Liver (tissue), 9 donors: Measurements from ENCODE around the gene SRP9. TPM values are rescaled to one million over a fixed set of nuclear protein-coding genes. Genes with fewer than 3 reads are reported as not detected.
A peak's percentile ranks its signal among the peaks of the same experiment; 100 is the strongest.

Experiments used
- DNase-seq: peaks from one replicate; pipeline ENCODE4 v3.0.0-alpha.2; 2017; ENCODE audit warnings: low spot score
- H3K27ac ChIP-seq, 2 donors: one replicate each; pipeline ENCODE4 v1.7.0; 2013; ENCODE audit warnings: inconsistent platforms in 2 of 2, low read length in 2 of 2, control low read depth in 1 of 2, low read depth in 1 of 2, mild to moderate bottlenecking in 1 of 2
- H3K27me3 ChIP-seq, 4 donors: one replicate each; pipeline versions ENCODE4 v1.6.1 to v1.7.0; 2013; ENCODE audit warnings: low read length in 3 of 4, inconsistent platforms in 1 of 4, mild to moderate bottlenecking in 1 of 4, moderate library complexity in 1 of 4; ENCODE audit not compliant: control insufficient read depth in 4 of 4, insufficient read depth in 4 of 4
- H3K36me3 ChIP-seq, 4 donors: one replicate each; pipeline versions ENCODE4 v1.6.1 to v1.7.0; 2013; ENCODE audit warnings: low read length in 3 of 4, mild to moderate bottlenecking in 3 of 4, low read depth in 1 of 4, moderate library complexity in 1 of 4; ENCODE audit not compliant: control insufficient read depth in 4 of 4, insufficient read depth in 3 of 4
- H3K4me1 ChIP-seq, 4 donors: one replicate each; pipeline versions ENCODE4 v1.6.1 to v1.7.0; 2013; ENCODE audit warnings: low read length in 3 of 4, mild to moderate bottlenecking in 3 of 4, moderate library complexity in 1 of 4; ENCODE audit not compliant: control insufficient read depth in 4 of 4, insufficient read depth in 4 of 4
- H3K4me3 ChIP-seq, 3 donors: one replicate each; pipeline versions ENCODE4 v1.6.1 to v1.7.0; 2013; ENCODE audit warnings: low read length in 3 of 3, control low read depth in 1 of 3, low read depth in 1 of 3, mild to moderate bottlenecking in 1 of 3
- H3K9ac ChIP-seq, 2 donors: one replicate each; pipeline ENCODE4 v1.7.0; 2013; ENCODE audit warnings: low read length in 2 of 2, mild to moderate bottlenecking in 2 of 2, moderate library complexity in 2 of 2, control low read depth in 1 of 2, low read depth in 1 of 2
- H3K9me3 ChIP-seq, 4 donors: one replicate each; pipeline versions ENCODE4 v1.6.1 to v1.7.0; 2013; ENCODE audit warnings: low read length in 3 of 4; ENCODE audit not compliant: control insufficient read depth in 4 of 4
- CTCF ChIP-seq: fragments of 150-350 bp; IDR thresholded peaks from 2 replicates; pipeline ENCODE4 v1.5.1; 2017; ENCODE audit warnings: improper control_type of control experiment, low read depth, low read length; ENCODE audit not compliant: missing input control
- EGR1 ChIP-seq, 2 donors: IDR thresholded peaks; 2 replicates each; pipeline ENCODE4 v1.6.1; 2016 to 2018; ENCODE audit warnings: antibody characterized with exemption in 2 of 2, low read depth in 2 of 2
- FOXA1 ChIP-seq: IDR thresholded peaks from 2 replicates; pipeline ENCODE4 v1.6.1; 2016; ENCODE audit warnings: antibody characterized with exemption
- FOXA2 ChIP-seq: IDR thresholded peaks from 2 replicates; pipeline ENCODE4 v1.6.1; 2016; ENCODE audit warnings: antibody characterized with exemption
- GABPA ChIP-seq, 2 donors: IDR thresholded peaks in 1 of 2; conservative IDR thresholded peaks in 1 of 2; 2 replicates each; pipeline ENCODE4 v1.6.1; 2016; ENCODE audit warnings: antibody characterized with exemption in 2 of 2, mild to moderate bottlenecking in 1 of 2, moderate library complexity in 1 of 2
- HNF4A ChIP-seq, 2 donors: conservative IDR thresholded peaks; 2 replicates each; pipeline ENCODE4 v1.6.1; 2016; ENCODE audit warnings: antibody characterized with exemption in 2 of 2, mild to moderate bottlenecking in 2 of 2
- HNF4G ChIP-seq: IDR thresholded peaks from 2 replicates; pipeline ENCODE4 v1.6.1; 2016; ENCODE audit warnings: antibody characterized with exemption
- JUND ChIP-seq, 2 donors: IDR thresholded peaks; 2 replicates each; pipeline ENCODE4 v1.6.1; 2016; ENCODE audit warnings: antibody characterized with exemption in 2 of 2
- NR2F2 ChIP-seq: IDR thresholded peaks from 2 replicates; pipeline ENCODE4 v1.6.1; 2016; ENCODE audit warnings: antibody characterized with exemption
- RAD21 ChIP-seq, 2 donors: IDR thresholded peaks; 2 replicates each; pipeline ENCODE4 v1.6.1; 2016; ENCODE audit warnings: antibody characterized with exemption in 2 of 2, mild to moderate bottlenecking in 2 of 2
- REST ChIP-seq: IDR thresholded peaks from 2 replicates; pipeline ENCODE4 v1.6.1; 2016; ENCODE audit warnings: antibody characterized with exemption, mild to moderate bottlenecking
- RXRA ChIP-seq, 2 donors: IDR thresholded peaks; 2 replicates each; pipeline ENCODE4 v1.6.1; 2017 to 2018; ENCODE audit warnings: antibody characterized with exemption in 2 of 2, mild to moderate bottlenecking in 1 of 2
- SP1 ChIP-seq: IDR thresholded peaks from 2 replicates; pipeline ENCODE4 v1.6.1; 2018; ENCODE audit warnings: antibody characterized with exemption, mild to moderate bottlenecking
- YY1 ChIP-seq: IDR thresholded peaks from 2 replicates; pipeline ENCODE4 v1.6.1; 2016; ENCODE audit warnings: antibody characterized with exemption, mild to moderate bottlenecking
- WGBS: extraction: QIAGEN DNeasy Blood & Tissue Kit; methylation state at CpG from one replicate; pipeline ENCODE4 v1.1.7; 2013; 5-methylcytosine and 5-hydroxymethylcytosine counted together
- polyA plus RNA-seq, 2 donors: library from polyadenylated mRNA; stranded (reverse) in 1 of 2; unstranded in 1 of 2; fragments of 200-250 nt in 1 of 2; fragments of >200 nt in 1 of 2; fragmentation: Nextera tagmentation in 1 of 2; extraction: Ambion mirVana in 1 of 2; gene quantifications; one replicate each; pipeline versions ENCODE4 v1.2.1 to v1.2.3, GENCODE V29; 2013 to 2015
- total RNA-seq, 2 donors: library from RNA; depleted of rRNA; stranded (reverse); fragments of >200 nt; gene quantifications; one replicate each; pipeline ENCODE4 v1.2.3, GENCODE V29; 2014
- TF ChIP-seq, protein P1 (sequence below): IDR thresholded peaks from 2 replicates; pipeline ENCODE4 v1.6.1; 2016; ENCODE audit warnings: antibody characterized with exemption
- TF ChIP-seq, protein P2 (sequence below): IDR thresholded peaks from 2 replicates; pipeline ENCODE4 v1.6.1; 2016; ENCODE audit warnings: antibody characterized with exemption
- TF ChIP-seq, protein P3 (sequence below): IDR thresholded peaks from 2 replicates; pipeline ENCODE4 v1.6.1; 2016; ENCODE audit warnings: antibody characterized with exemption
- donor health status: healthy.
- donor health status: healthy.
- donor health status: healthy.
- donor health status: healthy.
- donor health status: healthy.

SRP9 gene
- total and polyA plus RNA-seq, 4 donors: 152 to 179 (median 154) TPM

- TF ChIP-seq SP1: peak; percentile 86
- TF ChIP-seq FOXA1: peak; percentile 87
- peak; percentile 91 to 93 for TF ChIP-seq HNF4A (conservative IDR thresholded peaks at IDR 0.05)
- TF ChIP-seq, protein P1, sequence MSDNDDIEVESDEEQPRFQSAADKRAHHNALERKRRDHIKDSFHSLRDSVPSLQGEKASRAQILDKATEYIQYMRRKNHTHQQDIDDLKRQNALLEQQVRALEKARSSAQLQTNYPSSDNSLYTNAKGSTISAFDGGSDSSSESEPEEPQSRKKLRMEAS: peak; percentile 85
- peak in 1 of 2 donors; percentile 78 for TF ChIP-seq JUND (IDR thresholded peaks at IDR 0.05)
- TF ChIP-seq EGR1 (IDR thresholded peaks at IDR 0.05; ENCODE audit: low read depth in 2 of 2): no peak
- TF ChIP-seq, protein P2, sequence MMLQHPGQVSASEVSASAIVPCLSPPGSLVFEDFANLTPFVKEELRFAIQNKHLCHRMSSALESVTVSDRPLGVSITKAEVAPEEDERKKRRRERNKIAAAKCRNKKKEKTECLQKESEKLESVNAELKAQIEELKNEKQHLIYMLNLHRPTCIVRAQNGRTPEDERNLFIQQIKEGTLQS: no peak
- no peak for TF ChIP-seq NR2F2
Observed at GRCh38 chr1:225825078-225825477, 47.5 kb downstream of the SRP9 start (continued).

- Histone ChIP-seq H3K36me3 (peaks cover 4 to 14% (median 5%) of the 10 kb centered on the region in 4 donors), H3K27ac (peak overlapping the region; percentile 86 to 88), H3K9me3 (no peaks in the 10 kb centered on the region), H3K27me3 (no peaks in the 10 kb centered on the region), H3K4me1 (peaks cover 21 to 77% (median 63%) of the 10 kb centered on the region in 4 donors), H3K4me3 (peak overlapping the region; percentile 76 to 96 (median 86)), H3K9ac (peak overlapping the region; percentile 85 to 94)
- TF ChIP-seq RXRA (IDR thresholded peaks at IDR 0.05) (no peak), RAD21 (IDR thresholded peaks at IDR 0.05) (no peak), HNF4A (conservative IDR thresholded peaks at IDR 0.05) (no peak), EGR1 (IDR thresholded peaks at IDR 0.05; ENCODE audit: low read depth in 2 of 2) (no peak), CTCF (no peak), SP1 (no peak), FOXA1 (no peak), FOXA2 (no peak), HNF4G (no peak), YY1 (no peak), NR2F2 (no peak)
- TF ChIP-seq, protein P2: no peak
- TF ChIP-seq, protein P1: no peak
- TF ChIP-seq, protein P3, sequence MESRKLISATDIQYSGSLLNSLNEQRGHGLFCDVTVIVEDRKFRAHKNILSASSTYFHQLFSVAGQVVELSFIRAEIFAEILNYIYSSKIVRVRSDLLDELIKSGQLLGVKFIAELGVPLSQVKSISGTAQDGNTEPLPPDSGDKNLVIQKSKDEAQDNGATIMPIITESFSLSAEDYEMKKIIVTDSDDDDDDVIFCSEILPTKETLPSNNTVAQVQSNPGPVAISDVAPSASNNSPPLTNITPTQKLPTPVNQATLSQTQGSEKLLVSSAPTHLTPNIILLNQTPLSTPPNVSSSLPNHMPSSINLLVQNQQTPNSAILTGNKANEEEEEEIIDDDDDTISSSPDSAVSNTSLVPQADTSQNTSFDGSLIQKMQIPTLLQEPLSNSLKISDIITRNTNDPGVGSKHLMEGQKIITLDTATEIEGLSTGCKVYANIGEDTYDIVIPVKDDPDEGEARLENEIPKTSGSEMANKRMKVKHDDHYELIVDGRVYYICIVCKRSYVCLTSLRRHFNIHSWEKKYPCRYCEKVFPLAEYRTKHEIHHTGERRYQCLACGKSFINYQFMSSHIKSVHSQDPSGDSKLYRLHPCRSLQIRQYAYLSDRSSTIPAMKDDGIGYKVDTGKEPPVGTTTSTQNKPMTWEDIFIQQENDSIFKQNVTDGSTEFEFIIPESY: no peak
- DNase-seq: no peak
- WGBS: 25% methylated on average over 7 of the region's 7 CpGs
Observed at GRCh38 chr1:225825607-225826007, 48.0 kb downstream of the SRP9 start.

- peak overlapping the region; percentile 58 to 92 for H3K9ac ChIP-seq
- peaks cover 12 to 23% (median 16%) of the 10 kb centered on the region in 4 donors for H3K36me3 ChIP-seq
- no peak for DNase-seq
- H3K4me3 ChIP-seq: peak overlapping the region; percentile 76 to 96 (median 86)
- H3K27me3 ChIP-seq: no peaks in the 10 kb centered on the region
- H3K9me3 ChIP-seq: no peaks in the 10 kb centered on the region
- H3K4me1 ChIP-seq: peaks cover 17 to 74% (median 59%) of the 10 kb centered on the region in 4 donors
- H3K27ac ChIP-seq: peak overlapping the region; percentile 81 to 88
- WGBS: 42% methylated on average over 8 of the region's 8 CpGs
- TF ChIP-seq EGR1 (IDR thresholded peaks at IDR 0.05; ENCODE audit: low read depth in 2 of 2) (no peak), RXRA (IDR thresholded peaks at IDR 0.05) (no peak), REST (no peak), RAD21 (IDR thresholded peaks at IDR 0.05) (no peak), HNF4A (conservative IDR thresholded peaks at IDR 0.05) (no peak), YY1 (no peak), FOXA2 (no peak), CTCF (no peak), GABPA (IDR thresholded peaks at IDR 0.05 in 1 of 2, conservative IDR thresholded peaks at IDR 0.05 in 1 of 2) (no peak)
- TF ChIP-seq, protein P1: no peak
- TF ChIP-seq, protein P2: no peak
Observed at GRCh38 chr1:225827076-225827475, 49.5 kb downstream of the SRP9 start.
